NCI-H2029 treated with DMSO at 0.1 percent for 48 hours (cell line): ENCODE measurements around the gene CYTH4.

Experiments
- DNase-seq: peaks from one replicate; lab custom pipeline; 2025; lab: John Stamatoyannopoulos, UW

Gene CYTH4

DNA sequence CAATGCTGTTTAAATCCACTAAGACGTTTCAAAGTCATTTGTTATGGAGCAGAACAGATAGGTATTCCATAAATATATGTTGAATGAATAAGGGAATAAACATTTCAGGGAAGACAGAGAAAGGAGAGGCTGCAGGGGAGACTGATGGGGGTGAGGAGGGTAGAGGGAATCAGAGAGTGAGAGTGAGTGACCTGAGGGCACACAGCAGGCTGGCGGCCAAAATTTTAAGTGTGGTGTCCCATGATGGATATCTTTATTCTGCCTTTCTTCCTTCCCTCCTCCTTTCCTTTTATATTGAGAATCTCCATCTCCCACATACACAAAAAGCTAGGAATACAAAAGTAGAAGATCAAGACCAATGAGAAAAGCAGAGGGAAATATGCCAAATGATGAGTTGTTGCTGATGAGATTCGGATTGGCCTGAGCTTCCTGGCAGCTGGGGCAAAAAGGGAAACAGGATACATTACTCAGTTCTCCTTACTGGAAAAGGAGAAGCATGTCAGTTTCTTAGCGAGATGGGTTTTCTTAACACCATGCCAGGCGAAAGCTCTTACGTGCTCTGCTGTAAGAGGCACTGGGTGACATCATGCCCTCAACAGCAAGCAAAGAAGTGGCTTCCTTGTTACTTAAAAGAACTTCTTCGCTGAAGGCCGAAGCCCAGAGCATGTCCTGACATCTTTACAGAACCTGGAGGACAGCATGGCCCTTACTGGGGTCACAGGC, 11.2 kb upstream of the CYTH4 start:
- DNase-seq: no peak

DNA sequence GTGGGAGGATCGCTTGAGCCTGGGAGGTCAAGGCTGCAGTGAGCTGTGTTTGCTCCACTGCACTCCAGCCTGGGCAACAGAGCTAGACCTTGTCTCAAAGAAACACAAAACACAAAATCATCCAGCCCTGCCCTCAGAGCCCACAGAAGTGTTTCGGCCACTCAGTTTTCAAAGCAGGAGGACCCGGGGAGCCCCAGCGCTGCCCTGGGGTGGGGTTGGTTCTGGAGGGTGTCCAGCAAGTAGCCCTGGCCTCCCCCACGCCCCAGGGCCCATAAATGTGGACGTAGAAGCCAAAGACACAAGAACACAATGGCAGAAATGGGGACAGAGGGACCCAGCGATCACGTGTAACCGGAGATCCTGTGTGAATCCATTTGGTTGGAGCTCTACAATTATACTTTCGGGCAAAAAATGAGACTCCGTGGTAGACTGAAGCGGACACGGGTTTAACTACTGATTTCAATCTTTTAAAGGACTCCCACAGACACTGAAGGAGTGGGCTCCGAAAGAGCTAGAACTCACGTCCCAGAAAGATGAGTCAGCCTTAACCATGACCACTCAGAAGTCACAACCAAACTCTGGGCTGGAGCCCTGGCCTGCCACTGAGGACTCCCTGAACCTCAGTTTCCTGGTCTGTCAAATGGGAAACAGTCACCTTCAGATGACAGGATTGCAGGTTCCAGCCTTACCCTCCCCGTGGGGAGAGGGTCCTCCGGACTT, 9.0 kb upstream of the CYTH4 start:
- no peak for DNase-seq

GRCh38 chr22:37273846-37274225, 8.5 kb upstream of the CYTH4 start:
- DNase-seq: no peak

- no peak for DNase-seq
Observed at GRCh38 chr22:37274380-37274862, 7.9 kb upstream of the CYTH4 start.

DNA sequence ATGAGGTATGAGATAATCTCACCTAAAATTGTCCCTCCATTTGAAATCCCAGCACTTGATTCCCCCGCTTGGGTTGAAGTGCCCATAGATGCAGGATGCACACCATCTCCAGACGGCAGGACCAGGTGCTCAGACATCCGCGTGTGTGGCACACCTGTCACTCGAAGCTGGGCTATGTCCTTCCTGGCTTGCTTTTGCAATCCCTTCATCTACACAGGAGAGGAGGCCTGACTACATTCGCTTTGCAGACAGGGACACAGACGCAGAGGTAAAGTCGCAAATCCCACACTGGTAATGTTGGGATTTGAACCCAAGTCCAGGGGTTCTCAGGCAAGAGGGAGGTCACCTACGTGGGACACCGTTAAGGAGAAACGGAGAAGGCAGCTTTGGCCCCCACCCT, 7.2 kb upstream of the CYTH4 start:
- DNase-seq: no peak

DNA sequence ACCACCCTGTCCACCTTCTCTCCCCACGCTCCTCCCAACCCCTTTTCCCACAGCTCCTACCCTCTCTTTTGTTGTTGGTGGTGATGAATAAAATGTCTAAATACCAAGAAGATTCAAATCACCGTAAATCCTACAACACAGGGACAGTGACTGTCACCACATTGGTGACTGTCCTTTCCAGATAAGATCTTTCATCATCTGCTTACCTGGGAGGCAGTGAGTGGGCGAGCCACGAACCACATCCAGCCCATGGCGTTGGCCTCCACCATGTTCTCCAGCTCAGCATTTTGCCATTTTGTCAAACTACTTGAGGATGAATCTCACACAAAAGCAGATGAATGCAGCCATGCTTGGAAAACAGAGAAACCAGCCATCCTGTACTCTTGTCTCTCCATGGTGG, 6.7 kb upstream of the CYTH4 start:
- no peak for DNase-seq

DNA sequence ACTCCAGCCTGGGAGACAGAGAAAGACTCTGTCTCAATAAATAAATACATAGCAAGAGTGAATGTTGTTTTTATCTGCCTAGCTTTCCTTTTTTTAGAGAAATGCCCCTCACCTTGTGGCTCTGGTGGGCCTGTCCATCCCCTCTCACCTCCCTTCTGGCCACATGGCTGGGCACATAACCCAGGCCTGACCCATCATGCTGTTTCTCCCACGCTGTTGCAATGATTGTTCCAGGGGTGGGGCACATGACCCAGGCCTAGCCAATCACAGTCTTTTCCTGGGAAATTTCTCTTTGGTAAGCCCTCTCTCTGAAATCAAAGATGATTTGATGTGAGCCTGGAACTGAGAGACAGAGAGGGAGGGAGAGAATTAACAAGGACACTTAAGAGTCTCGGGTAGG, 5.5 kb upstream of the CYTH4 start:
- DNase-seq: no peak

DNA sequence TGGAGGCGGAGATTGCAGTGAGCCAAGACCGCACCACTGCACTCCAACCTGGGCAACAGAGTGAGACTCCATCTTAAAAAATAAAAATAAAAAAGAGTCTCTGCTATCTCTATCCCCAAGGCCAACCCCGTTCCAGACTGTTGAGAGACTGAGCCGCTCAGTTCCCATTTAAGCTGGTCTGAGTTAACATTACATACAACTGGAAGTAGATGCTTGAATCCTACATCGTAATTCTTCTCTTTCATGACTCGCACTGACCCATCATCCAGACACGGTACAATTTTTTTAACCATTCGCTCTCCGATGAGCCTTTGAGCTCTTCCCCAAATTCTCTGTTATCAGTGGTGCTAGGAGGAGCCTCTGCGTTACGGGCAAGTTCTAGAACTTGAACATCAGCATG, 4.9 kb upstream of the CYTH4 start:
- DNase-seq: no peak

DNA sequence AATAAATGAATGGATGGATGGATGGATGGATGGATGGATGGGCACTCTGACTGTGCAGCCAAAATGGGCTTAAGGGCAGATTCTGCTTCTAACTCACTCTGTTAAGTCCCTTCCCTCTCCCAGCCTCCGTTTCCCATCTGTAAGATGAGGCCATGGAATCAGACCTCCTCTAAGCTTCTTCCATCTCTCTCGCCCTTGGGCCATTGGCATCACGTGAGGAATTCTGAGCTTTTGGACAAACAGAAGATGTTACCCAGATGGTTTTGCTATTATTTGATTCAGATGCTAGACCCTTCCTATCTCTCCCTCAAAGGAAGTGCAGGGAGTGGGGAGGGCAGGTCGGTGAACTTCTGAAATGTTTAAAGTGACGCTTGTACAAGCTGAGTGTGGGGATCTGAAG, 4.0 kb upstream of the CYTH4 start:
- DNase-seq: no peak

- DNase-seq: no peak
Observed at GRCh38 chr22:37279331-37280181, 2.8 kb upstream of the CYTH4 start.

- DNase-seq: no peak
Observed at GRCh38 chr22:37280718-37281117, 1.6 kb upstream of the CYTH4 start.

DNA sequence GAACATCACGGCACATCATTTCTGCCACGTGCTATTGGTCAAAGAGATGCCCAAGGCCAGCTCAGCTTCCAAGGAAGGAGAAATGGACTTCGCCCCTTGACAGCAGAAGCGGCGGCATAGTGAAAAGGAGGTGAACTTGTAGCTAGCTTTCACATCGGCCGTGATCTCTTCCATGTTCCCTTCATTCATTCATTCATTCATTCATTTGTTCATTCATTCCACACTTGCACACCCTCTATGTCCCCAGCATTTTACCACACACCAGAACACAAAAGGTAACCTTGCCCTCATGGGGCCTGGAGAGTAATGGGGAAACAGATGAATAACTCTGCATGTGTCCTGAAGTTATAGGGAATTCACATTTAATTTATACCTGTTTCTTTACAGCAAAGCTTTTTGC, 1.1 kb upstream of the CYTH4 start:
- no peak for DNase-seq

GRCh38 chr22:37281646-37282384, 493 bp upstream of the CYTH4 start:
- DNase-seq: no peak

DNA sequence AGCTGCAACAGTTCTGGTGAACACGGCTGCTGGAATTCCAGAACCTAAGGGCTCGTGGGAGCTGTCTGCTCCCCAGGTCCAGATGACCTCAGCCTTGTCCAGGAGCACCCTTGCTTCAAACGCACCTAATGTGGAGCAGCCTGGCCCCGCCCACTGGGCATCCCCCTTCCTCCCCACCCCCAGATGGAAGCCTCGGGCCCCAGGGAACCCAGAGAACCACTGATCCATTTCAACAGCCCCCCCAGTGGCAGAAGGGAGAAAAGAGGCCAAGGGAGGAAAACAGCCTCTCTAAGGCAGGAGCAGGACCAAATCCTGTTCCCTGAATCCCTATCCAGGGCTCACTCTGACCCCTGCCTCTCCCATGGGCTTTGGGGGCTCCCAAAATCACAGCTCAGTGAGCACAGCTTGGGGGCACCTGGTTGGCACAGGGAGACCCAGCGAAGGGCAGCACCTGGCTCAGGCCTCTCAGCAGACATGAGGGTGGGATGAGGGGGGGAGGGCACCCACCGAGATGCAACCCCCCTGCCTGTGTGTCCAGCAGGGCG, 1.2 kb downstream of the CYTH4 start:
- DNase-seq: no peak

DNA sequence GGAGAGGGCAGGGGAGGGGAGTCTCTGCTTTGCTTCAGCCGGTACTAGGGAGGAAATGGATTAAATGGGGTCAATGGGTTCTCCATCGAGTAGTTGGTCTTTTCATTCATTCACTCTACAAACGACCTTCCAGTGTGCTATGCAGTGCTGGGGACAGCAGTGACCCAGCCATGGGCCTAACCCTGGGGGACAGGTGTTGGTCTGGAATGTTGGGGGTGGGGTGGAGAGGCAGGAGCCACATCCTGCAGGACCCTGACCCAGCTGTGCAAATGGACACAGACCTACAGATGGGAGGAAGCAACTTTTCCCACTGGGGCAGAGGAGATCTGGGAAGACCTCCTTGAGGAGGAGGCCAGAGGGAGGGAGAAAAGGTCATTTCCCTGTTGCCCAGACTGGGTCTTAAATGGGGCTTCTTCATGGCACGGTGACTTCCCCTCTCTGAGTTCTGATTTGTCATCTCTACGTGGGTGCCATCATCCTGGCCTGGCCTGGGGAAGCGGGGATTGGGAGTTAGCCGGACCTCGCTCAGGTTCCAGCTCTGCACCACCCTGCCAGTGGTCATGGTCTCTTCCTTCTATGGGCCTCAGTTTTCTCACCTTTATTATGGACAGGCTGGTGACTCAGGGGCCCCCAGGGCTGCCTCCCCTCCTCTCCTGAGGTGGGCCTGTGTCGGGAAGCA, 2.0 kb downstream of the CYTH4 start:
- no peak for DNase-seq

- no peak for DNase-seq
Observed at GRCh38 chr22:37284805-37285355, 2.6 kb downstream of the CYTH4 start.

DNA sequence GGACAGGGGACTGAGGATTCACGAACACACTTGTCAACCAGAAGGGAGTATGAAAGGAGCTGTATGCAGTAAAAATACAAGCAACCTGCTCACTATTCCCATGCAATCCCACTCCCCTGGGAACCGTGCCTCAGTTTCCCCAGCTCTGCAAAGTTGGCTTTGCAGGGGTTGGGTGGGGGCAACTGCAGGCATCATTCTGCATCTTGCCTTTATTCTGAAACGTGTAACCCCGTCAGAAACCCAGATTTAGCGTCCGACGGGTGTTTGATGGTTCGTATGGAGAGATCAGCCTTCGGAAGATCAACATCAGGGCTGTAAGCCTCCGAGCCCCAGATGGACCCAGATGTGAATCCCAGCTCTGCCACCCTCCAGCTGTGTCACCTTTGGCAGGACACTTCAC, 3.6 kb downstream of the CYTH4 start:
- DNase-seq: no peak

- DNase-seq: no peak
Observed at GRCh38 chr22:37287550-37287951, 5.2 kb downstream of the CYTH4 start.

- no peak for DNase-seq
Observed at GRCh38 chr22:37288521-37288920, 6.2 kb downstream of the CYTH4 start.

DNA sequence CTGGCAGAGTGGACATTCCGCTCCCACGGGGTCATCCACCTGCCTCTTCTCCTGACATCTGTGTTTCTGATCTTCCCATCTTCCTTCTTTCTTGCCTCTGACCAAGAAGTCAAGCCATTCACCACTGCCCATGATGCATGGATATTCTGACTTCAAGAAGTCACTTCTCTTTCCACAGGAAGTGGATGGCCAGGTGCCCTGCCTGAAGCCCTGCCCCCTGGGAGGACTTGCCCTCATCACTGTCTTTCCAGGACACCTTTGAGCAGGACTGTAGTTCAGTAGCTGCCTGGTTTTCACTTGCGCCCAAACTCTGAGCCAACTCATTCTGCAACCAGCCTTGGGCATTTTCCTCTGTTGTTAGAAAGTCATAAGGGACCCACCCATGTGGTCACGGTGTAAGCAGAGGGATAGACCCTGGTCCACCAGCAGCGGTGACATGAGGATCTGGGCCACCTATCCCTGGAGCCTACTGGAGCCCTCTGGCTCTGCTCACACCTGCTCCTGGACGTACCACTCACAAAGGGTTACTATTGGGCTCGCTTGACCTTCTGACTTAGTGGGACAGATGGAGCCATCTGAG, 6.9 kb downstream of the CYTH4 start:
- no peak for DNase-seq

GRCh38 chr22:37290737-37291136, 8.4 kb downstream of the CYTH4 start:
- no peak for DNase-seq
